Breast epithelium (tissue), 4 donors: ENCODE data around the gene KCNQ5. TPM values are rescaled to one million over a fixed set of nuclear protein-coding genes. Genes with fewer than 3 reads are reported as not detected.

Experiments used
- DNase-seq, 2 donors: peaks; one replicate each; pipeline ENCODE4 v3.0.0-alpha.2; 2019; ENCODE audit warnings: low spot score in 2 of 2
- H3K27ac ChIP-seq, 2 donors: fragments of 200-600 bp; sonication (generic) in 1 of 2; one replicate each; pipeline ENCODE4 v1.5.1; 2016 to 2019; ENCODE audit warnings: mild to moderate bottlenecking in 1 of 2
- H3K27me3 ChIP-seq, 2 donors: fragments of 200-600 bp; sonication (generic) in 1 of 2; one replicate each; pipeline versions ENCODE4 v1.5.1 to v1.6.0; 2017 to 2019; ENCODE audit warnings: control low read depth in 1 of 2, mild to moderate bottlenecking in 1 of 2
- H3K36me3 ChIP-seq: fragments of 200-600 bp; one replicate; pipeline ENCODE4 v1.5.1; 2019
- H3K4me1 ChIP-seq, 2 donors: fragments of 200-600 bp; sonication (generic); one replicate each; pipeline ENCODE4 v1.5.1; 2016 to 2019; ENCODE audit warnings: control low read depth in 1 of 2
- H3K4me3 ChIP-seq, 3 donors: fragments of 200-600 bp; sonication (generic); 1 replicate in 2 of 3; 2 replicates in 1 of 3; pipeline ENCODE4 v1.5.1; 2016 to 2019; ENCODE audit warnings: mild to moderate bottlenecking in 3 of 3, moderate library complexity in 2 of 3
- H3K9me3 ChIP-seq, 2 donors: fragments of 200-600 bp; sonication (generic) in 1 of 2; one replicate each; pipeline ENCODE4 v1.5.1; 2016 to 2019; ENCODE audit warnings: control low read depth in 1 of 2
- POLR2A ChIP-seq: fragments of 450-650 bp; IDR thresholded peaks from one replicate; pipeline ENCODE4 v1.6.1; 2016; ENCODE audit warnings: antibody characterized with exemption, mild to moderate bottlenecking, moderate library complexity
- POLR2AphosphoS5 ChIP-seq, 3 donors: sonication (generic); formaldehyde crosslinking; IDR thresholded peaks; one replicate each; pipeline ENCODE4 v1.6.1; 2017; ENCODE audit warnings: antibody characterized with exemption in 3 of 3
- intact Hi-C: fragments of 100-400 bp; cut with DNase I; formaldehyde crosslinking; loops from one replicate; pipeline ENCODE4 v1.15.1; 2023; ENCODE audit warnings: low total_unique reads
- total RNA-seq, 3 donors: library from RNA; depleted of rRNA; stranded (reverse); fragments of >200 nt; gene quantifications; one replicate each; pipeline ENCODE4 v1.1.0, GENCODE V29; 2016
- TF ChIP-seq, protein P1 (sequence below), 3 donors: fragments of 450-650 bp; IDR thresholded peaks; one replicate each; pipeline ENCODE4 v1.5.1; 2016 to 2017; ENCODE audit warnings: antibody characterized with exemption in 3 of 3, mild to moderate bottlenecking in 3 of 3, moderate library complexity in 3 of 3

Gene KCNQ5
- total RNA-seq, 3 donors from 2014 or later = 0.16 to 1.0 (median 0.33) TPM

GRCh38 chr6:73176057-73176456 lies 554.2 kb downstream of the KCNQ5 start:
- no peaks in the 10 kb centered on the region for H3K4me1 ChIP-seq
- intact Hi-C loops = no loop called here
- no peaks in the 10 kb centered on the region for H3K9me3 ChIP-seq
- no peak for DNase-seq
- TF ChIP-seq, protein P1, sequence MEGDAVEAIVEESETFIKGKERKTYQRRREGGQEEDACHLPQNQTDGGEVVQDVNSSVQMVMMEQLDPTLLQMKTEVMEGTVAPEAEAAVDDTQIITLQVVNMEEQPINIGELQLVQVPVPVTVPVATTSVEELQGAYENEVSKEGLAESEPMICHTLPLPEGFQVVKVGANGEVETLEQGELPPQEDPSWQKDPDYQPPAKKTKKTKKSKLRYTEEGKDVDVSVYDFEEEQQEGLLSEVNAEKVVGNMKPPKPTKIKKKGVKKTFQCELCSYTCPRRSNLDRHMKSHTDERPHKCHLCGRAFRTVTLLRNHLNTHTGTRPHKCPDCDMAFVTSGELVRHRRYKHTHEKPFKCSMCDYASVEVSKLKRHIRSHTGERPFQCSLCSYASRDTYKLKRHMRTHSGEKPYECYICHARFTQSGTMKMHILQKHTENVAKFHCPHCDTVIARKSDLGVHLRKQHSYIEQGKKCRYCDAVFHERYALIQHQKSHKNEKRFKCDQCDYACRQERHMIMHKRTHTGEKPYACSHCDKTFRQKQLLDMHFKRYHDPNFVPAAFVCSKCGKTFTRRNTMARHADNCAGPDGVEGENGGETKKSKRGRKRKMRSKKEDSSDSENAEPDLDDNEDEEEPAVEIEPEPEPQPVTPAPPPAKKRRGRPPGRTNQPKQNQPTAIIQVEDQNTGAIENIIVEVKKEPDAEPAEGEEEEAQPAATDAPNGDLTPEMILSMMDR (IDR thresholded peaks at IDR 0.05) = no peak
- TF ChIP-seq POLR2AphosphoS5 (IDR thresholded peaks at IDR 0.05) (no peak), POLR2A (no peak)
- no peak overlapping the region for H3K27ac ChIP-seq
- no peaks in the 10 kb centered on the region for H3K27me3 ChIP-seq
- no peak overlapping the region for H3K4me3 ChIP-seq
- H3K36me3 ChIP-seq = no peaks in the 10 kb centered on the region

DNA sequence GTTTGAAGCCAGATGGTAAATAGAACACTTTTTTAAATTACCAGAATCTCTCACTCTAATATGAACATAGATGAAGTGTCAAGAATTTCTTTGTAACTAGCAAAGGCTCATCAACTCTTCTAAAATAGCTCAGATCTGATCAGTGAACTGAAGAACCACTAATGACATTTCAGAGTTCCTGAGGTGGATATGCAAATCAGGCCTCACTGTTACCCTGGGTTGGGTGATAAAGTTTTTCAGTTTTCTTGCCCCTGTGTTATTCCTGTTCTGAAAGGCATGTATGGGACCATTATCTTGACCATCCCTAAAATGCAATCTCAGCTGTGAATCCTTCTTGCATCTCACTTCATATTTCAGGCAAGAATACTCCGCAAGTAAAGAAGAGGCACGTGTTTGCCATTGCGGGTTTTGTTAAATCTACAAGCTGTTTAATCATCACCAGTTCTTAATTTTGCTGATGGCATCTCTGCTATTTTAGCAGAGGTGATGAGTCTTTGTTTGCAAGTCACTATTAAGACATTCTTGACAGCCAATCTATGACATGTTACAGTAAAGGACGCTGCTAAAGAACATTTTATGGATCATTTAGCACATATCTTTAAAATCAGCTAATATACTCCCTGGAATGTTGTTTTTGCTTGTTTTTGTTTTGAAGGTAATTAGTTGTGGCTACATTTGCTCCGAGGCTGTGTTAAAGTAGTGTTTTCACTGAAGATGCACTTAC lies 555.5 kb downstream of the KCNQ5 start:
- Histone ChIP-seq H3K27me3 (no peaks in the 10 kb centered on the region), H3K27ac (no peak overlapping the region), H3K4me3 (no peak overlapping the region), H3K36me3 (no peaks in the 10 kb centered on the region), H3K4me1 (no peaks in the 10 kb centered on the region), H3K9me3 (no peaks in the 10 kb centered on the region)
- intact Hi-C loops = no loop called here
- DNase-seq = no peak
- TF ChIP-seq POLR2AphosphoS5 (IDR thresholded peaks at IDR 0.05) = no peak
- TF ChIP-seq, protein P1 (IDR thresholded peaks at IDR 0.05) = no peak
- no peak for TF ChIP-seq POLR2A

DNA sequence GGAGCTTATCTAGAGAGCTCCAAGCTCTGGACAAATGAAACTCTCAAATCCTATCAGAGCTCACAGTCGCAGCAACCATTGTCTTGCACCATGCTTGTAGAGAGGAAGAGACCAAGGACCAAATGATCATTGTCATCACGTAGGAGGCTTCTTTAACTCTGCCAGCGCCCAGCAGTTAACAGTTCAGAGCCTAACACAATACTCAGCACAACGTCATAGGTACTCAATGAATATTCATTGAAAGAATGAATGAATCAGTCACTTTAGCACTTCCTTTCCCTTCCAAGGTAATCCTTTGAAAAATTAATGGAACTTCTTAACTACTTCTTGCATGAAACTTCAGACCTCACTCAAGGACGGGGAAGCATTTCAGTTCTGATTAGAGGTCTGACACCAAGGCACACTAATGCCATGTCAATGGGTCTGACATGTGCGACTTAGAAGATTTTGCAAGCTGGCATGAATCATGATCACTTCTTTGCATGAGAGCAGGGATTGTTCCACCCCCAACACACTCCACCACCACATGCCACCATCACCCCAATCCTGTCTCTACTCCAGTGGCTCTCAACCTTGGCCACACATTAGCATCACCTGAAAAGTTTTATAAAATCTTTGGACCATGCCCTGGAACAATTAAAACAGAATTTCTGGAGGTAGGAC lies 558.3 kb downstream of the KCNQ5 start:
- peak overlapping the region in 1 of 3 donors; percentile 54 for H3K4me3 ChIP-seq
- H3K27ac ChIP-seq = no peak overlapping the region
- intact Hi-C loops = no loop called here
- DNase-seq = no peak
- no peaks in the 10 kb centered on the region for H3K27me3 ChIP-seq
- no peaks in the 10 kb centered on the region for H3K36me3 ChIP-seq
- TF ChIP-seq, protein P1 (IDR thresholded peaks at IDR 0.05) = no peak
- TF ChIP-seq POLR2AphosphoS5 (IDR thresholded peaks at IDR 0.05) = no peak
- no peak for TF ChIP-seq POLR2A
- H3K4me1 ChIP-seq = no peaks in the 10 kb centered on the region
- H3K9me3 ChIP-seq = no peaks in the 10 kb centered on the region

DNA sequence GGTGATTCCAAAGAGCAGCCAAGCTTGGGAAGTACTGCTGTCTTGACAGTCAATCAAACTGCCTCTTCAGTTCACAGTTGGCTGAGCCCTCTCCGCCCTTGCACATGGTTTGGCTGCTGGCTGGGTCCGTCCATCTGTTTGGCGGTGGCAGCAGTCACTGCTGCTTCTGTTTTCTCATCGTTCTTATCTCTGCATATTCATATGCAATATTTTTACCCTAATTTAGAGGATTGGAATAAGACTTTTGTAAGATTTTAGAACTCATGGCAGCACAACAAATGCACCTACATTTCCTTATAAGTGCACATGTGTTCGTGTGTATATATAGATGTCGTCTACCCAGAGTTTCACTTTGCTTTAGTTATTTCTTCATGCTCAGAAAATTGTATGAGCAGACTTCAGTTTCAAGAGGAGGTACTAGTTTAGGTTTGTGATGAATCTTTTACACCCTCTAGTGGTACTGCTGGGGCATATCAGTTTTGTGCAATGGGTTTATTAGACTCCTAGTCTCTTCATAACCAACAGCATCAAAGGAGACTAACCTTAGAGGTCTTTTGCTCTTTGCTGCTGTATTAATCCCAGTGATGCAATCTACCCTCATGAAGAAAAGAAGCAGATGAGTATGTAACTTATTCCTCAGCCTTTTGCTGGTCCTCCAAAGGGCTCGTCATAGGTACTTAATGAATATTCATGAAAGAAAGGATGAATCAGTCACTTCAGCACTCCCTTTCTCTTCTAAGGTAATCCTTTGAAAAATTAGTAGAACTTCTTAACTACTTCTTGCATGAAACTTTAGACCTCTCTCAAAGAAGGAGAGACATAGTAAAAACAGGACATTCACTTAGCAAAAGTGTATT lies 559.1 kb downstream of the KCNQ5 start:
- H3K9me3 ChIP-seq = no peaks in the 10 kb centered on the region
- TF ChIP-seq POLR2A = no peak
- TF ChIP-seq, protein P1 (IDR thresholded peaks at IDR 0.05) = peak; percentile 66 to 77 (median 74)
- intact Hi-C loops = no loop called here
- no peaks in the 10 kb centered on the region for H3K27me3 ChIP-seq
- H3K4me3 ChIP-seq = peak overlapping the region; percentile 17 to 54 (median 29)
- DNase-seq = no peak
- no peaks in the 10 kb centered on the region for H3K36me3 ChIP-seq
- H3K4me1 ChIP-seq = no peaks in the 10 kb centered on the region
- no peak overlapping the region for H3K27ac ChIP-seq
